Brain microvascular endothelial cell (primary cell): ENCODE measurements around the gene KCNAB1.
A peak's percentile ranks its signal among the peaks of the same experiment; 100 is the strongest.

ENCODE experiments used
- DNase-seq: peaks from one replicate; pipeline ENCODE4 v3.0.0-alpha.2; 2020
- H3K27ac ChIP-seq: fragments of 250-450 bp; sonication (Bioruptor Pico); 2 replicates; pipeline ENCODE4 v1.5.1; 2020; ENCODE audit warnings: mild to moderate bottlenecking, moderate library complexity
- H3K27me3 ChIP-seq: fragments of 250-450 bp; sonication (Bioruptor Pico); replicated peaks from 2 replicates; pipeline ENCODE4 v1.5.1; 2020; ENCODE audit warnings: mild to moderate bottlenecking
- H3K36me3 ChIP-seq: fragments of 250-450 bp; sonication (Bioruptor Pico); replicated peaks from 2 replicates; pipeline ENCODE4 v1.5.1; 2020; ENCODE audit warnings: mild to moderate bottlenecking
- H3K4me3 ChIP-seq: 2 replicates; pipeline ENCODE4 v1.5.1; 2011; ENCODE audit warnings: low read depth, mild to moderate bottlenecking, control low read depth, low read length, moderate library complexity
- CTCF ChIP-seq: IDR thresholded peaks from 2 replicates; pipeline ENCODE4 v1.5.1; 2011; ENCODE audit warnings: low read depth, mild to moderate bottlenecking, moderate library complexity, low read length, control low read depth, inconsistent platforms; ENCODE audit errors: missing control alignments
- in situ Hi-C: cut with HindIII; loops from 2 replicates; pipeline ENCODE4 v1.10.0; 2017; ENCODE audit warnings: low sequenced_read_pairs, low pct_ligation_motif_present

The KCNAB1 gene

GRCh38 chr3:156547637-156548036 is 427.3 kb downstream of the KCNAB1 start:
- DNase-seq: peak; percentile 36
- no peak overlapping the region for H3K4me3 ChIP-seq

GRCh38 chr3:156548041-156548687 is 427.8 kb downstream of the KCNAB1 start:
- H3K4me3 ChIP-seq: no peak overlapping the region
- in situ Hi-C loops: no loop called here
- no peak for DNase-seq
- H3K27me3 ChIP-seq: no peaks in the 10 kb centered on the region
- H3K36me3 ChIP-seq: peaks cover 81% of the 10 kb centered on the region
- no peak for TF ChIP-seq CTCF
- peak overlapping the region; percentile 25 for H3K27ac ChIP-seq

More at GRCh38 chr3:156547637-156548036, 427.3 kb downstream of the KCNAB1 start:
- Histone ChIP-seq H3K27me3 (no peaks in the 10 kb centered on the region), H3K27ac (peak overlapping the region; percentile 25), H3K36me3 (peaks cover 83% of the 10 kb centered on the region)
- no peak for TF ChIP-seq CTCF
- in situ Hi-C loops: no loop called here

- peaks cover 78% of the 10 kb centered on the region for H3K36me3 ChIP-seq
- no peak for DNase-seq
- H3K4me3 ChIP-seq: no peak overlapping the region
- TF ChIP-seq CTCF: no peak
- peak overlapping the region; percentile 25 for H3K27ac ChIP-seq
- no peaks in the 10 kb centered on the region for H3K27me3 ChIP-seq
- in situ Hi-C loops: no loop called here
These were observed 428.5 kb downstream of the KCNAB1 start for GRCh38 chr3:156548902-156549301.

GRCh38 chr3:156551261-156551660 is 430.9 kb downstream of the KCNAB1 start:
- TF ChIP-seq CTCF: no peak
- Histone ChIP-seq H3K4me3 (peak overlapping the region; percentile 24), H3K36me3 (peaks cover 57% of the 10 kb centered on the region), H3K27me3 (no peaks in the 10 kb centered on the region), H3K27ac (peak overlapping the region; percentile 84)
- in situ Hi-C loops: no loop called here
- peak; percentile 57 for DNase-seq

GRCh38 chr3:156551746-156552145 is 431.4 kb downstream of the KCNAB1 start:
- Histone ChIP-seq H3K4me3 (peak overlapping the region; percentile 24), H3K27ac (peak overlapping the region; percentile 84), H3K27me3 (no peaks in the 10 kb centered on the region), H3K36me3 (peaks cover 52% of the 10 kb centered on the region)
- no peak for TF ChIP-seq CTCF
- in situ Hi-C loops: no loop called here
- DNase-seq: peak; percentile 66

- peak overlapping the region; percentile 86 for H3K4me3 ChIP-seq
- peaks cover 41% of the 10 kb centered on the region for H3K36me3 ChIP-seq
- DNase-seq: no peak
- in situ Hi-C loops: no loop called here
- TF ChIP-seq CTCF: no peak
- H3K27ac ChIP-seq: peak overlapping the region; percentile 91
- no peaks in the 10 kb centered on the region for H3K27me3 ChIP-seq
These were observed 432.6 kb downstream of the KCNAB1 start for GRCh38 chr3:156552973-156553372.
